ENCODE data around the gene FUCA1.

DNA sequence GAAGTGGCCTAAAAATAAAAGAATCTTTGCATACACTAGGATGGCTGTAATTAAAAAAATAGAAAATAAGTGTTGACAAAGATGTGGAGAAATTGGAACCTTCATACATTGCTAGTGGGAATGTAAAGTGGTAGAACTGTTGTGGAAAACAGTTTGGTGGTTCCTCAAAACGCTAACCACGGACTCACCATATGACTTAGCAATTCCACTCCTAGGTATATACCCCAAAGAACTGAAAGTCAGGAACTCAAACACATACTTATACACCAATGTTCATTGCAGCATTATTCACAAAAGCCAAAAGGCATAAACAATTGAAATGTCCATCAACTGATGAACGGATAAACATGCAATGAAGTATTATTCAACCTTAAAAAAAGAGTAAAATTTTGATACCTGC lies 32.1 kb downstream of the FUCA1 start:
- TF ChIP-seq EZH2phosphoT487 (IDR thresholded peaks at IDR 0.05; ENCODE audit: insufficient read depth, low read depth) (no peak), EZH2 (IDR thresholded peaks at IDR 0.05; ENCODE audit: insufficient read depth, poor library complexity, severe bottlenecking) (no peak)
